HG03571 (cell line): ENCODE measurements around the gene RALGPS1.

ENCODE experiments used
- ATAC-seq: cut with Tn5 transposase; IDR thresholded peaks from one replicate; pipeline ENCODE4 v1.9.1; 2021; ENCODE audit not compliant: unreplicated experiment

RALGPS1 gene

GRCh38 chr9:127114606-127115005 lies 200.0 kb downstream of the RALGPS1 start:
- ATAC-seq, result no peak

- ATAC-seq, result no peak
These were observed 201.6 kb downstream of the RALGPS1 start for GRCh38 chr9:127116088-127116726.

DNA sequence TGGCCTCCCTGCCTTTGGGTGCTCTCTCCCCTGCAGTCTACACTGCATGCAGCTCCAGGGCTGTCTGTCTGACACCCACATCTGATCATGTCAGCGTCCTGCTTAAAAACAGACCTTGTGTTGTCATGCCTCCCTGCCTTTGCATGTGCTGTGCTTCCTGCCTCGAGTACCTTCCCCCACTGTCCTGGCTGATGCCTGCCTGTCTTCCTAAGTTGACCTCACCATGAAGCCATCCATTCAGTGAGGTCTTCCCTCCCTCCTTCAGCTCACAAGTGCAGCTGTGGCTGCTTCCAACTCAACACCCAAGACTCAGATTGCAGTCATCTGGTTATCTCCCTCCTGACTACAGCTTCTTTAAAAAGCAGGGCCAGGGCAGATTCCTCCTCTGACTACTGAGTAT lies 202.4 kb downstream of the RALGPS1 start:
- ATAC-seq, result no peak

DNA sequence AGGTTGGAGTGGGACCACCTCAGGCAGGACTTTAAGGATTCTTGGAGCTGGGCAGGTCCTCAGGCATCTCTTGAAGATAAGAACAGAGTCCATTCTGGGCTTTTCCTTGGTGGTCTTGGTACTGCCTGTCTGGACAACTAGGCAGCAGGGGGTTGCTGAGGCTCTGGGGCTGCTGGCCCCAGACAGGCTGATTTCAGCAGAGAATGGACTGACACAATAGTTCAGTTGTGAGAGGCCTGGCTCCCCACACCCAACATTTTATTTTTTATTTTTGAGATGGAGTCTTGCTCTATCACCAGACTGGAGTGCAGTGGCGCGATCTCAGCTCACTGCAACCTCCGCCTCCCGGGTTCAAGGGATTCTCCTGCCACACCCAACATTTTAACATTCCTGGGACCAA lies 203.2 kb downstream of the RALGPS1 start:
- ATAC-seq, result no peak

- no peak for ATAC-seq
These were observed 204.2 kb downstream of the RALGPS1 start for GRCh38 chr9:127118597-127119319.

DNA sequence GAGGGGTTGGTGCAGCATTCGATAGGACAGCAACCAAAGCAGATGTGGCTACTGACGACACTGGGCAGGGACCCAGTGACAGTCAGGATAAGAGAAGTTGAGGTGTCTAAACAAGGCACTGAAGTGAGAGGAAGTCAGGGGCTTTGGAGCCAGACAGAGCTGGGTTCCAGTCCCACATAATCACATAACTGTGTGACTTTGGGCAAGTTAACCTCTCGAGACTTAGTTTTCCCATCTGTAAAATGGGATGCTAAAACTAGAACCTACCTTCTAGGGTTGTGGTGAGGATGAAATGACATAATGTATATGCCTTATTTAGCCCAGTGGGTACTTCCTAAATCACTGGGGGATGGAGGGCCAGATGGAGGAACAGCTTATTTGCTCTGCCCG lies 204.7 kb downstream of the RALGPS1 start:
- ATAC-seq, result no peak

DNA sequence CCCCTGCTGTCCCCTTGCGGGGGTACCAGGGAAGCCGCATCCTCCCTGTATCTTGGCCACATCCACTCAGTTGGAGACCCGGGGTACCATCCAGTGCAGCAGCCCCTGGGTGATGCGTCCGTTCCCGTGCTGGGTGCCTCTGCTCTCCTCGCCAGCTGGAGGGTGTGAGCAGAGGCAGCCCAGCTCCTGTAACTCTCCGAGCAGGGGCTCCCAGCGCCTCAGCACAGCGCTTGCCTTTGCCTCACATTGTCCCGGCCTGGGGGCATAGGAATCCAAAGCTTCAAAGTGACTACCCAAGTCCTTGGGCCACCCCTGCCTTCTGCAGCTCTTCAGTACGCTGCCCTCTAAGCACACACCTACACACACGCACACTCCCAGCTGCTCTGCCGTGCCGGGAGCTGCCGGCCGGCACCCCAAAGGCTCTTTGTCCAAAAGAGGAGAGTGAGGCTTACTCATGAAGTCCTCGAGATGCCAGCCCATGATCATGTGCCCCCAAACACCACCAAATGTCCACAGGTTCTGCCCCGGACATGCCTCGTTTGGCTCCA lies 207.1 kb downstream of the RALGPS1 start:
- ATAC-seq, result no peak

GRCh38 chr9:127122176-127123063 lies 207.8 kb downstream of the RALGPS1 start, which contains the start of gene ANGPTL2:
ANGPTL2 (minus strand) TSS chr9:127122635; CDS start chr9:127108731, 13,904 bp downstream.
- no peak for ATAC-seq

DNA sequence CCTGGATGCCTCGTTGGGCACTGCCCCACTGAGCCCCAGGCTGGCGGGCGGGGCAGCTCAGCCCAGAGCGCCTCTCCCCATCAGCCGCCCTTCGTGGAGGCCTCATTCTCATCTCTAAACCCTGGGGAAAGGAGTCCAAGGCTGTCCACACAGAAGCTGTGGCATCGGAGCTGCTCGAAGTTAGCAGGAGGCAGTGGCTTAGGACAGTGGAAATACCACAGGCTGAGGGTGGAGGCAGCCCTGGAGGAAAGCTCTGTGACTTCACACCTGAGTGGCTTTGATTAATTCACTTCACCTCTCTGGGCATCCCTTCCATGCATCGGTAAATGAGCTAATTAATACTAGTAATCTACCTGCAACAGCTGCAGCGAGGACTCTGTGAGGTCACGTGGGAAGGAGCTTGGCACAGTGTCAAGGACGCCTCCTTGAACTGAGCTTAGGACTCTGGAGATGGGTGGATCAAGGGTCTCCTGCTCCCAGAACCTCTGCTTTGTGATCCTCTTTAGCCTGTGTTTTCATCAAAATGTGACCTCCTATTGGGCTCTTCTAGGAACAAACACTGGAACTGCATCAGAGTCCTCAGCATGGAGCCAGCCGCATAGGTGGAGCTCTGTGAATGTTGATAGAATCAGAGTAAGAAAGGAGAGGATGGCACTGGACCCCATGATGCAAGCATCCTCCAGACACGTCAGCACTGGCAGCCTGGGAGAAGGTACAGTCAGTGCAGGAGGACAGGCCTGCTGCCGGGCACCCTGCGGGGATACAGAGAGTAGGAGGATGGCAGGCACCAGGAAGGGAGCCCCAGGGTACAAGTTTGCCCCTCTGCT lies 208.7 kb downstream of the RALGPS1 start:
- ATAC-seq, result no peak

GRCh38 chr9:127124111-127124531 lies 209.5 kb downstream of the RALGPS1 start:
- no peak for ATAC-seq

DNA sequence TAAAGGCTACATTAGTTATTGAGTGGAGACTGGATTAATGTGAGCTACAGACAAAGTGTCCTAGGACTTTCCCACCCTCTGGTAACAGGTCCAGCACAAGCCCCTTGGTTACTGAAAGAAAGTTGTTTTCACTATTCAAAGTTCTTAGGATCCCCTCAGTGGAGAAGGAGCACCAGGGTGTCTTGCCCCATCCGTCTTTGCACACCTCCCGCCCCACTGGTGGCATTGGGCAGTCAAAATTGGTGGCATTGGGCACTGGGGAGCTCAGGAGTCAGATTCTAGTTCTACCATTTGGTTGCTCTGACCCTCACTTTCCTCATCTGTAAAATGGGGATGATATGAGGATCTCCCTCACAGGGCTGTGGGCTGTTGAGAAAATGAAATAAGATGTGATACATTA lies 210.2 kb downstream of the RALGPS1 start:
- ATAC-seq, result no peak

- no peak for ATAC-seq
These were observed 212.4 kb downstream of the RALGPS1 start for GRCh38 chr9:127126971-127127370.

GRCh38 chr9:127128341-127129072 lies 213.9 kb downstream of the RALGPS1 start:
- no peak for ATAC-seq

GRCh38 chr9:127129073-127129717 lies 214.6 kb downstream of the RALGPS1 start:
- ATAC-seq, result no peak

DNA sequence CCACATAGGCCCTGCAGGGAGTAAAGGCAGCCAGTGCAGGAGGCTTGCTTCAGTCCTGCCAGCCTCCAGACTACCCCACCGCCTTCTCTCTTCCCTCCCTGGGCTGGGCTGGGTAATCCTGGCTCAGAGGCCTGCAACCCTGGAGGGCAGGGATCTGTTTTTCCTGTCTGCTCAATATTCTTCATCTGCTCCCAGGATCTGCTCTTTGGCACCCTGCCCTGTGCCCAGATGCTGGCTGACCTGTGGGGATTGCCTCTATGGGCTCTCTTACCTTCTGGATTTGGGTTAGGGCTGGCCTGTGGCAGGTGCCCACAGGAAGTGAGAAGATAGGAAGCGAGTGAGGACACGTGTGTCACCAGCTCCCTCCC lies 215.1 kb downstream of the RALGPS1 start:
- no peak for ATAC-seq

GRCh38 chr9:127130235-127130634 lies 215.7 kb downstream of the RALGPS1 start:
- no peak for ATAC-seq

DNA sequence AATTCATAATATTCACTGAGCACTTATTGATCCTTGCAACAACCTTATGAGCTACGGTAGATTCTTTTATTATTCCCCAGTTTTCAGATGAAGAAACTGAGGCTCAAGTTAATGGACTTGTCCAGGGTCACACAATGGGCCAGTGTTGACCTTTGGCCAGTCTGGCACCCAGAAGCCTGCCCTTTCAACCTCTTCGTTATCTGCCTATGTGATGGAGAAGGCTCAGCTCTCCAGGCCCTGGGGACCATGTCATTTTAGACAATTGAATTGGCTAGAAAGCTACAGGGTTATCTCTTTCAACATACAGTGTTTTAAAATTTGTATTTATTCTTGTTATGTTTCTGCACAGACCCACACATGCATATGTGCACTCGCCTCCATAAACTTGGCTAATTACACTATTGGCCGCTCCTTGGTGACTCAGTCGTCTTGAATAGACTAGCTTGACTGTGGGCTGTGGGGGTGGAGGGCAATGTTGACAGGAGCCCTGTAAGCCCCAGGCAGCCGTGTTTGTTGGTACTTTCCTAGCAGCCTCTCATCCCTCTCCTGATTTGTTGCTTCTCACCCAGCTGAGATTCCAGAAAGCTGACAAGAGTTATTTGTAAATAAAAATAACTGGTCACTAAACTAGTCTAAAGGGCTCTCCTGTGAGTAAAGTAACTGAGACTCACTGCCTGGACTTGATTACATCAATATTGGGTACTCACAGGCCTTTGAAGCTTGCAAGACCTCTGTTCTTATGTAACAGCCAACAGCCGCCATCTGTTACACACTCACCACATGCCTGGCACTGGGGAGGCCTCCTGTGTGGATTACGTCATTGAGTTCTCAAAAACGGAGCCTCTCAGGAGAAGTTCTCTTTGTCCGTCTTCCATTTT lies 216.3 kb downstream of the RALGPS1 start:
- no peak for ATAC-seq

DNA sequence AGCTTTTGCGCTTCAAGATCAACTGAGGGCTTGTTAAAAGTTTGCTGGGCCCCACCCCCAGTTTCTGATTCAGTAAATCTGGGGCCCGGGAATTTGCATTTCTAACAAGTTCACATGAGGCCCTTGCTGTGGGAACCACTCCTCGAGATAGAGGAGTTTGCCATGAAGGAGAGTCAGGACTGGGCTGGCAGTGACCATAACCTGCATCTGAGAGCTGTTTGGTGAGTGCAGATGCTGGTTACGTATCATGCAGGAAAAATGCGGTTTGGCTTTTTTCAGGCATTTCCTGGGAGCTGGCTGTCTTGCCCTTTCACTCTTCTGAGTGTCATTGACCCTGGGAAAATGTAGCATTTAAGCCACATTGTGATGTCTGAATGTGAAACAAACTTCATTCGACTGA lies 217.3 kb downstream of the RALGPS1 start:
- no peak for ATAC-seq
